ENCODE measurements around the gene CMIP. TPM values are rescaled to one million over a fixed set of nuclear protein-coding genes. Genes with fewer than 3 reads are reported as not detected.
A peak's percentile ranks its signal among the peaks of the same experiment; 100 is the strongest.

CMIP gene
- polyA plus RNA-seq, 1 donor from 2014 or later, result 15.1 TPM

- Histone ChIP-seq H3K9me2 (ENCODE audit: insufficient read depth, low read length) (no peaks in the 10 kb centered on the region), H3K27me3 (ENCODE audit: insufficient read depth, low read depth, low read length) (no peaks in the 10 kb centered on the region), H3K36me3 (ENCODE audit: insufficient read depth, low read length) (peaks cover 6% of the 10 kb centered on the region), H3K4me2 (ENCODE audit: low read length) (no peak overlapping the region), H3F3A (ENCODE audit: insufficient read depth, low read length, poor library complexity, severe bottlenecking) (no peaks in the 10 kb centered on the region), H3K79me2 (replicated peaks; ENCODE audit: insufficient read depth, low read length) (peaks cover 68% of the 10 kb centered on the region), H3K9ac (ENCODE audit: low read length) (no peak overlapping the region), H3K9me3 (ENCODE audit: low read length) (no peaks in the 10 kb centered on the region), H3K27ac (ENCODE audit: low read length) (peak overlapping the region; percentile 39), H3K4me3 (ENCODE audit: low read length) (no peak overlapping the region), H2AFZ (ENCODE audit: low read depth, low read length) (no peak overlapping the region), H4K20me1 (ENCODE audit: insufficient read depth) (no peaks in the 10 kb centered on the region)
- no peak for TF ChIP-seq EZH2 (IDR thresholded peaks at IDR 0.05; ENCODE audit: borderline replicate concordance, insufficient read depth, low read length, poor library complexity, severe bottlenecking)
- TF ChIP-seq CTCF (IDR thresholded peaks at IDR 0.05; ENCODE audit: poor library complexity, severe bottlenecking), result no peak
- TF ChIP-seq EP300 (conservative IDR thresholded peaks at IDR 0.05; ENCODE audit: poor library complexity, severe bottlenecking), result no peak
- no peak for TF ChIP-seq TAF1 (IDR thresholded peaks at IDR 0.05; ENCODE audit: low read depth)
- TF ChIP-seq MXI1 (conservative IDR thresholded peaks at IDR 0.05; ENCODE audit: poor library complexity, severe bottlenecking), result no peak
- TF ChIP-seq POLR2AphosphoS5 (IDR thresholded peaks at IDR 0.05), result no peak
- TF ChIP-seq SMC3 (conservative IDR thresholded peaks at IDR 0.05; ENCODE audit: poor library complexity), result no peak
- TF ChIP-seq REST (IDR thresholded peaks at IDR 0.05; ENCODE audit: borderline replicate concordance), result no peak
- no peak for TF ChIP-seq RAD21 (conservative IDR thresholded peaks at IDR 0.05)
Measured at GRCh38 chr16:81515721-81516120, 71.1 kb downstream of the CMIP start.

GRCh38 chr16:81516478-81517149 is 72.0 kb downstream of the CMIP start:
- no peaks in the 10 kb centered on the region for H3K9me2 ChIP-seq (ENCODE audit: insufficient read depth, low read length)
- H3K27me3 ChIP-seq (ENCODE audit: insufficient read depth, low read depth, low read length), result no peaks in the 10 kb centered on the region
- H3K9me3 ChIP-seq (ENCODE audit: low read length), result no peaks in the 10 kb centered on the region
- peaks cover 2% of the 10 kb centered on the region for H3F3A ChIP-seq (ENCODE audit: insufficient read depth, low read length, poor library complexity, severe bottlenecking)
- no peak overlapping the region for H3K4me3 ChIP-seq (ENCODE audit: low read length)
- TF ChIP-seq EZH2 (IDR thresholded peaks at IDR 0.05; ENCODE audit: borderline replicate concordance, insufficient read depth, low read length, poor library complexity, severe bottlenecking) (no peak), EP300 (conservative IDR thresholded peaks at IDR 0.05; ENCODE audit: poor library complexity, severe bottlenecking) (no peak), REST (IDR thresholded peaks at IDR 0.05; ENCODE audit: borderline replicate concordance) (no peak), RAD21 (conservative IDR thresholded peaks at IDR 0.05) (no peak), CTCF (IDR thresholded peaks at IDR 0.05; ENCODE audit: poor library complexity, severe bottlenecking) (no peak), MXI1 (conservative IDR thresholded peaks at IDR 0.05; ENCODE audit: poor library complexity, severe bottlenecking) (no peak), TAF1 (IDR thresholded peaks at IDR 0.05; ENCODE audit: low read depth) (no peak), POLR2AphosphoS5 (IDR thresholded peaks at IDR 0.05) (no peak), SMC3 (conservative IDR thresholded peaks at IDR 0.05; ENCODE audit: poor library complexity) (no peak)
- H4K20me1 ChIP-seq (ENCODE audit: insufficient read depth), result no peaks in the 10 kb centered on the region
- peak overlapping the region; percentile 39 for H3K27ac ChIP-seq (ENCODE audit: low read length)
- peaks cover 70% of the 10 kb centered on the region for H3K79me2 ChIP-seq (replicated peaks; ENCODE audit: insufficient read depth, low read length)
- no peak overlapping the region for H3K9ac ChIP-seq (ENCODE audit: low read length)
- peaks cover 6% of the 10 kb centered on the region for H3K36me3 ChIP-seq (ENCODE audit: insufficient read depth, low read length)
- H2AFZ ChIP-seq (ENCODE audit: low read depth, low read length), result no peak overlapping the region
- H3K4me2 ChIP-seq (ENCODE audit: low read length), result no peak overlapping the region
